Stimulated activated CD4-positive, alpha-beta T cell treated with anti-CD3 and anti-CD28 coated beads, Interleukin-12 subunit alpha, Interleukin-12 subunit beta, amount 100 ng/mL, for 48 hours (primary cell): ENCODE measurements around the gene FOXB1.

ENCODE experiments used
- DNase-seq, 3 donors: peaks; one replicate each; pipeline ENCODE4 v3.0.0-alpha.2; 2020; ENCODE audit warnings: low read depth in 2 of 3, low spot score in 1 of 3

FOXB1 gene

GRCh38 chr15:60004009-60004845 is at the start of gene FOXB1:
Gene FOXB1 (plus strand): TSS chr15:60004311. CDS start chr15:60004964, 653 bp downstream.
- no peak for DNase-seq

GRCh38 chr15:59958288-59958687 is 45.8 kb upstream of the FOXB1 start:
- DNase-seq = no peak

- DNase-seq = no peak
Measured at GRCh38 chr15:59960318-59960717, 43.8 kb upstream of the FOXB1 start.

GRCh38 chr15:59963322-59963721 is 40.8 kb upstream of the FOXB1 start:
- no peak for DNase-seq

- no peak for DNase-seq
Measured at GRCh38 chr15:59963925-59964324, 40.2 kb upstream of the FOXB1 start.

GRCh38 chr15:59965741-59966140 is 38.4 kb upstream of the FOXB1 start:
- no peak for DNase-seq

GRCh38 chr15:59966262-59966661 is 37.8 kb upstream of the FOXB1 start:
- no peak for DNase-seq

- DNase-seq = no peak
Measured at GRCh38 chr15:59968314-59968713, 35.8 kb upstream of the FOXB1 start.

GRCh38 chr15:59972241-59972640 is 31.9 kb upstream of the FOXB1 start:
- DNase-seq = no peak

- no peak for DNase-seq
Measured at GRCh38 chr15:59976480-59977271, 27.4 kb upstream of the FOXB1 start.

GRCh38 chr15:59991834-59992233 is 12.3 kb upstream of the FOXB1 start:
- no peak for DNase-seq

- DNase-seq = no peak
Measured at GRCh38 chr15:59993041-59993750, 10.9 kb upstream of the FOXB1 start.

- no peak for DNase-seq
Measured at GRCh38 chr15:59993950-59994401, 10.1 kb upstream of the FOXB1 start.

- DNase-seq = no peak
Measured at GRCh38 chr15:59994526-59994887, 9.6 kb upstream of the FOXB1 start.

- no peak for DNase-seq
Measured at GRCh38 chr15:59994888-59995557, 9.1 kb upstream of the FOXB1 start.

GRCh38 chr15:59995568-59996297 is 8.4 kb upstream of the FOXB1 start:
- DNase-seq = no peak

- no peak for DNase-seq
Measured at GRCh38 chr15:59996298-59997041, 7.6 kb upstream of the FOXB1 start.

GRCh38 chr15:59997070-59997701 is 6.9 kb upstream of the FOXB1 start:
- no peak for DNase-seq

- no peak for DNase-seq
Measured at GRCh38 chr15:59998305-59998949, 5.7 kb upstream of the FOXB1 start.
